HG02623 (cell line): ENCODE results near the gene HOXD9.

Experiments
- ATAC-seq: cut with Tn5 transposase; IDR thresholded peaks from one replicate; pipeline ENCODE4 v1.9.1; 2021; ENCODE audit warnings: moderate library complexity; ENCODE audit not compliant: unreplicated experiment

HOXD9 gene

GRCh38 chr2:176110415-176111308, 11.9 kb upstream of the HOXD9 start:
- no peak for ATAC-seq

- ATAC-seq, result no peak
Observed at GRCh38 chr2:176111309-176111663, 11.2 kb upstream of the HOXD9 start.

- ATAC-seq, result no peak
Observed at GRCh38 chr2:176111846-176112374, 10.6 kb upstream of the HOXD9 start.

GRCh38 chr2:176112375-176113302, 9.9 kb upstream of the HOXD9 start:
- ATAC-seq, result no peak

- ATAC-seq, result no peak
Observed at GRCh38 chr2:176114120-176114929, 8.2 kb upstream of the HOXD9 start.

GRCh38 chr2:176114930-176115625, 7.4 kb upstream of the HOXD9 start:
- no peak for ATAC-seq

GRCh38 chr2:176115883-176116813, 6.4 kb upstream of the HOXD9 start, which contains the start of gene HOXD10:
HOXD10 (plus strand) TSS chr2:176116778; CDS start chr2:176116834, 56 bp downstream.
- no peak for ATAC-seq

GRCh38 chr2:176117162-176117822, 5.2 kb upstream of the HOXD9 start:
- no peak for ATAC-seq

- no peak for ATAC-seq
Observed at GRCh38 chr2:176117823-176118371, 4.6 kb upstream of the HOXD9 start.

GRCh38 chr2:176118601-176119339, 3.7 kb upstream of the HOXD9 start:
- no peak for ATAC-seq

- no peak for ATAC-seq
Observed at GRCh38 chr2:176120364-176121189, 1.9 kb upstream of the HOXD9 start.

GRCh38 chr2:176121190-176122051, 1.1 kb upstream of the HOXD9 start:
- no peak for ATAC-seq

- ATAC-seq, result no peak
Observed at GRCh38 chr2:176122052-176122682, 352 bp upstream of the HOXD9 start.

- no peak for ATAC-seq
Observed at GRCh38 chr2:176123411-176124109, 1.0 kb downstream of the HOXD9 start.
